Measurements from ENCODE around the gene PRAMEF1. TPM values are rescaled to one million over a fixed set of nuclear protein-coding genes. Genes with fewer than 3 reads are reported as not detected.

Gene PRAMEF1
- total RNA-seq, 2 donors from 2014 or later: not detected

DNA sequence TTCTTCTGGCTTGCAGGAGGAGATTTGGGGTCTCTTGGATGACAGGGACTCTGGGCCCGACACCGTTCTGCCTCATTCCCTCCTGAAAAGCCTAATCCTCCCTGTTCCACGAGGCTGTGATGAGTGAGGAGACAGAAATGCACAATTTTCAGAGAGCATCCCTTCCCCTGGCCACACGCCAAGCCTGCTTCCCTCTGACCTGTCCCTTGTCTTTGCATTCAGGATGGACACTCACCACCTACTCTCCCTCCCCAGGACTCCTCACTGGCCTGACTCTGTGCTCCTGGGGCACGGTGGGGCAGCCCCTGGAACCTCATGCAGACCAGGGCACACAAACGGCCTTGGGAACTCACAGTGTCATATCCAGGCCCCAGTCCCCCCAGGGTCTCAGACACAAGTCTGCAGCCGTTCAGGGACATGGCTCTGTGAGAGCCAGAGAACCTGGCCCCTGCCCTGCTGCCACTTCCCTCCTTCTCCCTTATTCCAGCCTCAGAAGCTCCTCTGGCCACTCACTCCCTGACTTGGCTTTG, 21.2 kb upstream of the PRAMEF1 start:
- Histone ChIP-seq H3K4me1 (replicated peaks) (no peaks in the 10 kb centered on the region), H3K36me3 (no peaks in the 10 kb centered on the region), H3K27me3 (replicated peaks; ENCODE audit: insufficient read depth) (peaks cover 6% of the 10 kb centered on the region), H3K9me3 (no peaks in the 10 kb centered on the region), H3K27ac (no peak overlapping the region), H3K4me3 (no peak overlapping the region)
- DNase-seq (ENCODE audit: low spot score): no peak
- WGBS: 68% methylated on average over 7 of the region's 7 CpGs
- intact Hi-C loops (cut with DNase I): no loop called here
- TF ChIP-seq, protein P1, sequence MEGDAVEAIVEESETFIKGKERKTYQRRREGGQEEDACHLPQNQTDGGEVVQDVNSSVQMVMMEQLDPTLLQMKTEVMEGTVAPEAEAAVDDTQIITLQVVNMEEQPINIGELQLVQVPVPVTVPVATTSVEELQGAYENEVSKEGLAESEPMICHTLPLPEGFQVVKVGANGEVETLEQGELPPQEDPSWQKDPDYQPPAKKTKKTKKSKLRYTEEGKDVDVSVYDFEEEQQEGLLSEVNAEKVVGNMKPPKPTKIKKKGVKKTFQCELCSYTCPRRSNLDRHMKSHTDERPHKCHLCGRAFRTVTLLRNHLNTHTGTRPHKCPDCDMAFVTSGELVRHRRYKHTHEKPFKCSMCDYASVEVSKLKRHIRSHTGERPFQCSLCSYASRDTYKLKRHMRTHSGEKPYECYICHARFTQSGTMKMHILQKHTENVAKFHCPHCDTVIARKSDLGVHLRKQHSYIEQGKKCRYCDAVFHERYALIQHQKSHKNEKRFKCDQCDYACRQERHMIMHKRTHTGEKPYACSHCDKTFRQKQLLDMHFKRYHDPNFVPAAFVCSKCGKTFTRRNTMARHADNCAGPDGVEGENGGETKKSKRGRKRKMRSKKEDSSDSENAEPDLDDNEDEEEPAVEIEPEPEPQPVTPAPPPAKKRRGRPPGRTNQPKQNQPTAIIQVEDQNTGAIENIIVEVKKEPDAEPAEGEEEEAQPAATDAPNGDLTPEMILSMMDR (IDR thresholded peaks at IDR 0.05): no peak
- TF ChIP-seq POLR2AphosphoS5 (IDR thresholded peaks at IDR 0.05) (no peak), POLR2A (IDR thresholded peaks at IDR 0.05) (no peak)

DNA sequence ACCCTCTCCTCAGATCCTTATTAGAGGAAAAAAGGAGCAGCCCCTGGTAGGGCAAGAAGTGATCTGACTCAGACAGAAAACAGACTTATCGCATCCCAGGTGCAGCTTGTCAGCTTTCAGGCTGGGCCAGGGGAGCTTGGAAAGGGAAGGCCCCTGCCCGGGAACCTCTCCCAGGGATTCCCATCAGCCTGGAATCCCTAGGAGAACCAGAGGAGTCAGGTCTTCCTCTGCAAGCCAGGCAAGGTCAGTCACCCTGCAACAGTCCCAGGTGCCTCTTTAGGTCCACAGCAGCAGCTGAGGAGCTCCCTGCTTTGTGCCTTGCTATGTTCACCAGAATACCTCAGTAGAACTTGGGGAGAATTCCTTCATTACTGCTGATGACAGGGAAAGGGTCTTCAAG, 20.6 kb upstream of the PRAMEF1 start:
- WGBS: 71% methylated on average over 2 of the region's 2 CpGs
- no peaks in the 10 kb centered on the region for H3K9me3 ChIP-seq
- no peak for DNase-seq (ENCODE audit: low spot score)

GRCh38 chr1:12771186-12771585, 20.0 kb upstream of the PRAMEF1 start:
- intact Hi-C loops (cut with DNase I): no loop called here
- Histone ChIP-seq H3K27ac (no peak overlapping the region), H3K4me3 (no peak overlapping the region), H3K36me3 (no peaks in the 10 kb centered on the region), H3K4me1 (replicated peaks) (no peaks in the 10 kb centered on the region), H3K9me3 (no peaks in the 10 kb centered on the region), H3K27me3 (replicated peaks; ENCODE audit: insufficient read depth) (peaks cover 6% of the 10 kb centered on the region)
- DNase-seq (ENCODE audit: low spot score): no peak
- WGBS: 87% methylated on average over 5 of the region's 5 CpGs
- no peak for TF ChIP-seq POLR2A (IDR thresholded peaks at IDR 0.05)
- no peak for TF ChIP-seq POLR2AphosphoS5 (IDR thresholded peaks at IDR 0.05)
- TF ChIP-seq, protein P1 (IDR thresholded peaks at IDR 0.05): no peak

More for the DNA sequence above, 20.6 kb upstream of the PRAMEF1 start:
- Histone ChIP-seq H3K4me1 (replicated peaks) (no peaks in the 10 kb centered on the region), H3K36me3 (no peaks in the 10 kb centered on the region), H3K4me3 (no peak overlapping the region), H3K27me3 (replicated peaks; ENCODE audit: insufficient read depth) (peaks cover 6% of the 10 kb centered on the region), H3K27ac (no peak overlapping the region)
- intact Hi-C loops (cut with DNase I): no loop called here
- TF ChIP-seq POLR2A (IDR thresholded peaks at IDR 0.05) (no peak), POLR2AphosphoS5 (IDR thresholded peaks at IDR 0.05) (no peak)
- TF ChIP-seq, protein P1 (IDR thresholded peaks at IDR 0.05): no peak

- TF ChIP-seq, protein P1 (IDR thresholded peaks at IDR 0.05): no peak
- TF ChIP-seq POLR2A (IDR thresholded peaks at IDR 0.05) (no peak), POLR2AphosphoS5 (IDR thresholded peaks at IDR 0.05) (no peak)
- Histone ChIP-seq H3K27ac (no peak overlapping the region), H3K4me1 (replicated peaks) (no peaks in the 10 kb centered on the region), H3K9me3 (no peaks in the 10 kb centered on the region), H3K36me3 (no peaks in the 10 kb centered on the region), H3K4me3 (no peak overlapping the region), H3K27me3 (replicated peaks; ENCODE audit: insufficient read depth) (peaks cover 3% of the 10 kb centered on the region)
- 92% methylated on average over 5 of the region's 5 CpGs for WGBS
- no peak for DNase-seq (ENCODE audit: low spot score)
- intact Hi-C loops (cut with DNase I): no loop called here
Observed at GRCh38 chr1:12772520-12772919, 18.7 kb upstream of the PRAMEF1 start.

DNA sequence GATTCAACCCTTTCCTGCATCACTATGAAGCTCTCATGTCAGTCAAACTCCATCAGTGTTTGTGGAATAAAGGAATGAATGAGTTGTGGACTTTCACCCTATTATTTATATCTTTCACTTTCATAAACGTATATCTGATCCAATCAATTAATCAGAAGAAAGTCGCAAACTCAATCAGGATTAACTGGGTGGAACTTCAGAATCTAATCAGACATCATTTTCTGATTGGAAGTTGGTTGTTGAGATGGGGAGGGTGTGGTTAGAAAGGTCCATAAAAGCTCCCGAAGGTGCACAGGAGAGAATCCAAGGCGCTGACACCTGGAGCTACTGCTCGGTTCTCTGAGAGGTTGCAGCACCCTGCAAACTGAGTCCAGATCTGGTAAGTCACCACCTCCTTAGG, 17.8 kb upstream of the PRAMEF1 start, which contains the start of gene PRAMEF12:
Gene PRAMEF12 (plus strand): TSS at position 301 of the 400 bp plus-strand sequence. CDS start 1,130 bp downstream, outside the sequence.
- TF ChIP-seq, protein P1 (IDR thresholded peaks at IDR 0.05): no peak
- no peak for TF ChIP-seq POLR2AphosphoS5 (IDR thresholded peaks at IDR 0.05)
- no peak for TF ChIP-seq POLR2A (IDR thresholded peaks at IDR 0.05)
- DNase-seq (ENCODE audit: low spot score): no peak
- intact Hi-C loops (cut with DNase I): no loop called here
- no peak within 1 kb of the TSS for H3K4me3 ChIP-seq
- H3K27ac ChIP-seq: no peak within 1 kb of the TSS
- WGBS: 91% methylated on average over 5 of the region's 5 CpGs
- no peaks in the 10 kb centered on the region for H3K36me3 ChIP-seq
- no peaks in the 10 kb centered on the region for H3K9me3 ChIP-seq
- H3K27me3 ChIP-seq (replicated peaks; ENCODE audit: insufficient read depth): peaks cover 3% of the 10 kb centered on the region
- no peaks in the 10 kb centered on the region for H3K4me1 ChIP-seq (replicated peaks)
